Stimulated activated naive CD8-positive, alpha-beta T cell treated with anti-CD3 and anti-CD28 coated beads, Interleukin-15, Interleukin-2, amounts not matched to agents 100 ng/mL and 50 ng/mL, for 24 hours (primary cell): Measurements from ENCODE around the gene ANKRD60.

Experiments used
- H3K27ac Mint-ChIP-seq: one replicate; pipeline ENCODE4 v1.8.0; 2021; ENCODE audit warnings: mild to moderate bottlenecking, mixed read lengths
- H3K27me3 Mint-ChIP-seq: one replicate; pipeline ENCODE4 v1.8.0; 2021; ENCODE audit warnings: mixed read lengths
- H3K36me3 Mint-ChIP-seq: one replicate; pipeline ENCODE4 v1.8.0; 2021; ENCODE audit warnings: low read depth, mixed read lengths
- H3K4me1 Mint-ChIP-seq: one replicate; pipeline ENCODE4 v1.8.0; 2021; ENCODE audit warnings: low read depth, mixed read lengths
- H3K4me3 Mint-ChIP-seq: one replicate; pipeline ENCODE4 v1.8.0; 2021; ENCODE audit warnings: mild to moderate bottlenecking, mixed read lengths
- H3K9me3 Mint-ChIP-seq: one replicate; pipeline ENCODE4 v1.8.0; 2021; ENCODE audit warnings: mixed read lengths

Gene ANKRD60

DNA sequence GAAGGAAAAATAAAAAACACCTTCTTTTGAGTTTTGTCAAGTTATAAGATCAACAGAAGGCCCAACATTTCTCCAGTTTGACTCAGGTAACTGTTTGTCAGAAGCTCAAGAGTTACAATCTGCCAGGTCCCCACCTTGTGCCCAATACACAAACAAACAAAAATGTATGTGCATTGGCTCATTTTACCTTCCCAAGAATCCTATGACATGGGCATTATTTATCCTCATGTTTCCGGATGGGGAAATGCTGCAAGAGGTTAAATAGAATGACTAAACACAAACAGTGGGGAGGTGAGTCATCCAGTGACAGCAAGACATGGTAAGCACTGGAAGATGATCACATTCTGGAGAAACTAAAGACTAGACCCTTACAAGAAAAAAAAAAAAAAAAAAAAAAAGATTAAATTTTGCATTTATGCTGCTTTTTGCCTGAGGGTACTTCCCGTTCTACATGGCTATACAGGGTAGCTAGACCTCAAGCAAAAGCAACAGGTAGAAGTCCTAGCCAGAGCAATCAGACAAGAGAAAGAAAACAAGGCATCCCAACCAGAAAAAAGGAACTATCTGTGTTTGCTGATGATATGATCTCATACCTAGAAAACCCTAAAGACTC is 23.6 kb upstream of the ANKRD60 start:
- Mint-ChIP-seq H3K27ac (no peak overlapping the region), H3K9me3 (no peaks in the 10 kb centered on the region), H3K36me3 (peaks cover 57% of the 10 kb centered on the region), H3K4me1 (peaks cover 26% of the 10 kb centered on the region), H3K27me3 (no peaks in the 10 kb centered on the region), H3K4me3 (no peak overlapping the region)

- H3K27ac Mint-ChIP-seq = no peak overlapping the region
- H3K27me3 Mint-ChIP-seq = no peaks in the 10 kb centered on the region
- H3K9me3 Mint-ChIP-seq = no peaks in the 10 kb centered on the region
- H3K4me3 Mint-ChIP-seq = no peak overlapping the region
- H3K36me3 Mint-ChIP-seq = peaks cover 58% of the 10 kb centered on the region
- H3K4me1 Mint-ChIP-seq = peaks cover 20% of the 10 kb centered on the region
Measured at GRCh38 chr20:58251348-58251978, 23.0 kb upstream of the ANKRD60 start.

- no peaks in the 10 kb centered on the region for H3K27me3 Mint-ChIP-seq
- H3K9me3 Mint-ChIP-seq = no peaks in the 10 kb centered on the region
- no peaks in the 10 kb centered on the region for H3K4me1 Mint-ChIP-seq
- no peak overlapping the region for H3K27ac Mint-ChIP-seq
- peaks cover 65% of the 10 kb centered on the region for H3K36me3 Mint-ChIP-seq
- H3K4me3 Mint-ChIP-seq = no peak overlapping the region
Measured at GRCh38 chr20:58246346-58246745, 17.9 kb upstream of the ANKRD60 start.

DNA sequence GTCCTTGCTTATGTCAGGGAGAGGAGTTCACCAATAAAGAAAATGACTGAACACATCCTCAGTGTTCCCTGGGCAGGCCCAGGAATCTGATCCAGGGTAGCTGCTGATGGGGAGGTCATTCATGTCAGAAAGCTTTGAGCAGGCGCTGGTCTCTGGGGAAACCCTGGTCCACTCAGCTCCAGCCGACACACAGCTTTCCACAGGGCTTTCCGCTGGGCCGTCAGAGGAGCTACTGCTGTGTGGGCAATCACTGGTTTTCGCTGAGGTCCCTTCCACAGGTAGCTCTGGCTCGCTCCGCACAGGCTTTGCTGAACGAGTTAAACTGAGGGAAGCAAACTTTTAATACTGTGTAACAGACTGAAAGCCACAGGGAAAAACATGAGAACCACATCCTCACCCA is 17.5 kb upstream of the ANKRD60 start:
- Mint-ChIP-seq H3K9me3 (no peaks in the 10 kb centered on the region), H3K36me3 (peaks cover 61% of the 10 kb centered on the region), H3K27ac (no peak overlapping the region), H3K4me3 (no peak overlapping the region), H3K27me3 (no peaks in the 10 kb centered on the region), H3K4me1 (no peaks in the 10 kb centered on the region)

DNA sequence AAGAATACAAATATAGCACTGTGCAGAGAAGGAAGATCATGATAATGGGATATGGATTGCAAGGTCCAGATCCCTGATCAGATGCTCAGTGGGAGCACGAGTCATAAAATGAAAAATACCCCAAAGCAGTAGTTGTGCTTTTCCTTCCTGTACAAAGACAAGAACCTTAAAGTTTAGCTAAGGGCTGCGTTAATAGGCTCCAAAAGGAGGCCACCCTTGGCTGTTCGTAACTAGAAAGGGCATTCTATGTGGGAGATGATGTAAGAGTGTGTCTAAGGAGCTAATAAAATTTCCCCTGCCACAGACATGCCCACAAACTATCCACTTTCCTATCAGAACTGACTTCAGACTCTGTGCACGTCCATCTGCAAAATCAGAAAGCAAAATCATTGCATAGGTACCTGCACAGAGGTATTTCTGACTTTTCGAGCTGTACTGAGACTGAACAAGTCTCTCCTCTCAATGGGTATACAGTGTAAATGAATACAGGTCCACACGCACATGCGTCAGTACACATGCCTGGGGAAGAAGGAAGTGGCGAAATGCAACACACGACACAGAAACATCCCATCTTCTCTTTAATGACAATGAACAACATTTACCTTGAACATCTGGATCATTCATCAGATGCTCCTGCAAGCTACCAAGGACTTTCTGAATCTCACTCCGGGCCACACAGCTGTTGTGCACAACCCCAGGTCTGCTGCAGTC is 16.9 kb upstream of the ANKRD60 start:
- H3K27me3 Mint-ChIP-seq = no peaks in the 10 kb centered on the region
- H3K27ac Mint-ChIP-seq = no peak overlapping the region
- H3K4me3 Mint-ChIP-seq = no peak overlapping the region
- peaks cover 58% of the 10 kb centered on the region for H3K36me3 Mint-ChIP-seq
- no peaks in the 10 kb centered on the region for H3K4me1 Mint-ChIP-seq
- no peaks in the 10 kb centered on the region for H3K9me3 Mint-ChIP-seq

DNA sequence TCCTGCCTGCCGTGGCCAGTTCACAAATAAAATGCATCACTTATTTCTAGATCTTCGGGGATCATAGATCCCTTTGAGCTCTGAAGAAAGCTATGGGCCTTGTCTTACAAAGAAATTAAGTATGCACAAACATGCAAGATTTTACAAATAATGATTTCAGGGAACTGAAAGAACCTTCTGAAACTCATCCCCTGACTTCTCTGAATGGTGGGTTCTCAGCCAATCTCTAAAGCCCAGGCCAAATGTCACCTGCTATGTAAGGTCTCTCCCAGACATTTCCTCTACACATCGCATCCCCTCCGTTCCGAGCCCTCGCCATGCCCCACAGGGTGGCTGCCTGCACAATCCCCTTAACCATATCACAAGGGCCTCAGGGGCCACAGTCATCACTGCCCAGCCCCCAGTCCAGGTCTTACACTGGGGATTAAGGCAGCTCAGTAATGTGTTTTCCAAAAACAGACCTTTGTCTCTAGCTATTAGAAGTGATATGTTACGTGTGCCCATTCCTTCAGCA is 16.1 kb upstream of the ANKRD60 start:
- Mint-ChIP-seq H3K27me3 (no peaks in the 10 kb centered on the region), H3K4me1 (no peaks in the 10 kb centered on the region), H3K36me3 (peaks cover 52% of the 10 kb centered on the region), H3K4me3 (no peak overlapping the region), H3K27ac (no peak overlapping the region), H3K9me3 (no peaks in the 10 kb centered on the region)

GRCh38 chr20:58243653-58244410 is 15.4 kb upstream of the ANKRD60 start:
- H3K9me3 Mint-ChIP-seq = no peaks in the 10 kb centered on the region
- no peak overlapping the region for H3K27ac Mint-ChIP-seq
- no peaks in the 10 kb centered on the region for H3K4me1 Mint-ChIP-seq
- H3K27me3 Mint-ChIP-seq = no peaks in the 10 kb centered on the region
- no peak overlapping the region for H3K4me3 Mint-ChIP-seq
- peaks cover 48% of the 10 kb centered on the region for H3K36me3 Mint-ChIP-seq

- Mint-ChIP-seq H3K36me3 (peaks cover 46% of the 10 kb centered on the region), H3K27me3 (no peaks in the 10 kb centered on the region), H3K4me3 (no peak overlapping the region)
Measured at GRCh38 chr20:58242824-58243223, 14.4 kb upstream of the ANKRD60 start.

DNA sequence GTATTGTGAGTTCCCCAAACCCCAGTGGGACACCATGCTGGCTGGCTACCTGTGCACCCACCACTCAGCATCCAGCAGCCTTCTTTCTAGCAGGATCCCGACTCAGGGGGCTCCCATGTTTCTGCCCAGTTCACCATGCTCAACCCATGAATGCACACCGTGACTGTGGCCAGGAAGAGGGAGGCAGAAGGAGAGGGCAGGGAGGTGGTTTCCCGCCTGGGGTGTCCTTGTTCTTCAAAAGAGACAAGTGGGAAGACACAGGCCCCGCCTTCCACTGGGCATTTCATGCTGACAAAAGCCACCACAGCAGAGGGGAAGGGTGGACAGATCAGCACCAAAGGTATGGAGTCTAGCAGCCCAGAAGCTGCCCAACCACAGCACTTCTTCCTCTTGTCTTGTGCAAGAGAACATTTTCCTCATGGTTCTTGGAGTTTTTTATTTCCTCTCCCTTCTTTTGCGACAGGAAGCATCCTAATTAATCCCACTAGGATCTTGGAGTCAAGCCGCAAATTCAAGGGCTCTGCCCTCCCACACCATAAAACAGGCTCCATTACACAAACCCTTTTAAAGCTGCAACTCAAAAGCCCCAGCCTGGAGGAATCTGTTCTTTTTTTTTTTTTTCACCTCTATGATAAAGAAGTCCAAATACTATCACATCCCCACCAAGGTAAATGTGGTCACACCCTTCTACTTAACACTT is 13.5 kb upstream of the ANKRD60 start:
- Mint-ChIP-seq H3K4me1 (peaks cover 15% of the 10 kb centered on the region), H3K27ac (no peak overlapping the region), H3K27me3 (no peaks in the 10 kb centered on the region), H3K36me3 (peaks cover 41% of the 10 kb centered on the region), H3K4me3 (no peak overlapping the region), H3K9me3 (no peaks in the 10 kb centered on the region)

More at GRCh38 chr20:58242824-58243223, 14.4 kb upstream of the ANKRD60 start:
- Mint-ChIP-seq H3K9me3 (no peaks in the 10 kb centered on the region), H3K4me1 (peaks cover 6% of the 10 kb centered on the region), H3K27ac (no peak overlapping the region)

GRCh38 chr20:58240471-58240870 is 12.0 kb upstream of the ANKRD60 start:
- no peak overlapping the region for H3K27ac Mint-ChIP-seq
- peaks cover 28% of the 10 kb centered on the region for H3K4me1 Mint-ChIP-seq
- H3K27me3 Mint-ChIP-seq = no peaks in the 10 kb centered on the region
- H3K9me3 Mint-ChIP-seq = no peaks in the 10 kb centered on the region
- no peak overlapping the region for H3K4me3 Mint-ChIP-seq
- peaks cover 28% of the 10 kb centered on the region for H3K36me3 Mint-ChIP-seq

- Mint-ChIP-seq H3K9me3 (no peaks in the 10 kb centered on the region), H3K27ac (no peak overlapping the region), H3K36me3 (peaks cover 23% of the 10 kb centered on the region), H3K4me3 (no peak overlapping the region), H3K27me3 (no peaks in the 10 kb centered on the region), H3K4me1 (peaks cover 39% of the 10 kb centered on the region)
Measured at GRCh38 chr20:58239216-58239615, 10.8 kb upstream of the ANKRD60 start.

- H3K27ac Mint-ChIP-seq = peak overlapping the region; percentile 56
Measured at GRCh38 chr20:58238490-58238889, 10.0 kb upstream of the ANKRD60 start.

GRCh38 chr20:58237318-58238132 is 9.1 kb upstream of the ANKRD60 start:
- no peaks in the 10 kb centered on the region for H3K27me3 Mint-ChIP-seq
- H3K4me3 Mint-ChIP-seq = peak overlapping the region; percentile 84
- H3K4me1 Mint-ChIP-seq = peaks cover 45% of the 10 kb centered on the region
- no peaks in the 10 kb centered on the region for H3K9me3 Mint-ChIP-seq
- peak overlapping the region; percentile 94 for H3K27ac Mint-ChIP-seq
- H3K36me3 Mint-ChIP-seq = peaks cover 17% of the 10 kb centered on the region

More at GRCh38 chr20:58238490-58238889, 10.0 kb upstream of the ANKRD60 start:
- Mint-ChIP-seq H3K36me3 (peaks cover 22% of the 10 kb centered on the region), H3K27me3 (no peaks in the 10 kb centered on the region), H3K9me3 (no peaks in the 10 kb centered on the region), H3K4me1 (peaks cover 45% of the 10 kb centered on the region), H3K4me3 (no peak overlapping the region)
